Rectal smooth muscle tissue (tissue), 1 donor: ENCODE measurements around the gene TRABD2B.

Experiments used
- H3K27ac ChIP-seq: one replicate; pipeline ENCODE4 v1.7.0; 2013; ENCODE audit warnings: low read depth, low read length, inconsistent platforms
- H3K27me3 ChIP-seq: one replicate; pipeline ENCODE4 v1.7.0; 2013; ENCODE audit warnings: low read length; ENCODE audit not compliant: control insufficient read depth, insufficient read depth
- H3K36me3 ChIP-seq: one replicate; pipeline ENCODE4 v1.7.0; 2013; ENCODE audit warnings: low read length; ENCODE audit not compliant: control insufficient read depth, insufficient read depth
- H3K4me1 ChIP-seq: one replicate; pipeline ENCODE4 v1.7.0; 2013; ENCODE audit warnings: low read length; ENCODE audit not compliant: control insufficient read depth, insufficient read depth
- H3K4me3 ChIP-seq: one replicate; pipeline ENCODE4 v1.7.0; 2013; ENCODE audit warnings: low read length
- H3K9ac ChIP-seq: one replicate; pipeline ENCODE4 v1.7.0; 2013; ENCODE audit warnings: low read length

Gene TRABD2B

GRCh38 chr1:47950471-47950870 lies 46.7 kb downstream of the TRABD2B start:
- Histone ChIP-seq H3K4me3 (no peak overlapping the region), H3K27ac (no peak overlapping the region), H3K9ac (no peak overlapping the region), H3K36me3 (no peaks in the 10 kb centered on the region), H3K4me1 (no peaks in the 10 kb centered on the region), H3K27me3 (no peaks in the 10 kb centered on the region)

GRCh38 chr1:47948126-47948525 lies 49.1 kb downstream of the TRABD2B start:
- no peaks in the 10 kb centered on the region for H3K4me1 ChIP-seq
- no peaks in the 10 kb centered on the region for H3K36me3 ChIP-seq
- H3K27ac ChIP-seq, result no peak overlapping the region
- no peaks in the 10 kb centered on the region for H3K27me3 ChIP-seq
- no peak overlapping the region for H3K9ac ChIP-seq
- H3K4me3 ChIP-seq, result no peak overlapping the region

GRCh38 chr1:47947531-47947930 lies 49.7 kb downstream of the TRABD2B start:
- no peak overlapping the region for H3K4me3 ChIP-seq
- no peak overlapping the region for H3K9ac ChIP-seq
- H3K36me3 ChIP-seq, result no peaks in the 10 kb centered on the region
- H3K27ac ChIP-seq, result no peak overlapping the region
- H3K27me3 ChIP-seq, result no peaks in the 10 kb centered on the region
- H3K4me1 ChIP-seq, result no peaks in the 10 kb centered on the region

GRCh38 chr1:47944561-47944960 lies 52.6 kb downstream of the TRABD2B start:
- H3K4me3 ChIP-seq, result no peak overlapping the region
- no peak overlapping the region for H3K27ac ChIP-seq
- no peaks in the 10 kb centered on the region for H3K27me3 ChIP-seq
- H3K4me1 ChIP-seq, result no peaks in the 10 kb centered on the region
- H3K9ac ChIP-seq, result no peak overlapping the region
- no peaks in the 10 kb centered on the region for H3K36me3 ChIP-seq

- Histone ChIP-seq H3K36me3 (no peaks in the 10 kb centered on the region), H3K4me1 (no peaks in the 10 kb centered on the region), H3K27me3 (no peaks in the 10 kb centered on the region), H3K27ac (no peak overlapping the region), H3K4me3 (no peak overlapping the region), H3K9ac (no peak overlapping the region)
Observed at GRCh38 chr1:47942240-47942629, 55.0 kb downstream of the TRABD2B start.

- H3K27ac ChIP-seq, result no peak overlapping the region
- H3K4me1 ChIP-seq, result no peaks in the 10 kb centered on the region
- H3K4me3 ChIP-seq, result no peak overlapping the region
- no peak overlapping the region for H3K9ac ChIP-seq
- no peaks in the 10 kb centered on the region for H3K27me3 ChIP-seq
- no peaks in the 10 kb centered on the region for H3K36me3 ChIP-seq
Observed at GRCh38 chr1:47941609-47942239, 55.5 kb downstream of the TRABD2B start.

- no peaks in the 10 kb centered on the region for H3K36me3 ChIP-seq
- no peaks in the 10 kb centered on the region for H3K27me3 ChIP-seq
- H3K4me3 ChIP-seq, result no peak overlapping the region
- no peaks in the 10 kb centered on the region for H3K4me1 ChIP-seq
- no peak overlapping the region for H3K9ac ChIP-seq
- H3K27ac ChIP-seq, result no peak overlapping the region
Observed at GRCh38 chr1:47940779-47941178, 56.4 kb downstream of the TRABD2B start.

- H3K4me1 ChIP-seq, result no peaks in the 10 kb centered on the region
- no peak overlapping the region for H3K27ac ChIP-seq
- no peaks in the 10 kb centered on the region for H3K36me3 ChIP-seq
- H3K4me3 ChIP-seq, result no peak overlapping the region
- H3K27me3 ChIP-seq, result no peaks in the 10 kb centered on the region
- H3K9ac ChIP-seq, result no peak overlapping the region
Observed at GRCh38 chr1:47940326-47940725, 56.9 kb downstream of the TRABD2B start.

GRCh38 chr1:47938520-47938919 lies 58.7 kb downstream of the TRABD2B start:
- Histone ChIP-seq H3K27ac (no peak overlapping the region), H3K9ac (no peak overlapping the region), H3K4me3 (no peak overlapping the region), H3K36me3 (no peaks in the 10 kb centered on the region), H3K4me1 (no peaks in the 10 kb centered on the region), H3K27me3 (no peaks in the 10 kb centered on the region)

- Histone ChIP-seq H3K27me3 (no peaks in the 10 kb centered on the region), H3K4me3 (no peak overlapping the region), H3K27ac (no peak overlapping the region), H3K36me3 (no peaks in the 10 kb centered on the region), H3K4me1 (no peaks in the 10 kb centered on the region), H3K9ac (no peak overlapping the region)
Observed at GRCh38 chr1:47937586-47938254, 59.5 kb downstream of the TRABD2B start.

- Histone ChIP-seq H3K27ac (no peak overlapping the region), H3K27me3 (no peaks in the 10 kb centered on the region), H3K9ac (no peak overlapping the region), H3K36me3 (no peaks in the 10 kb centered on the region), H3K4me3 (no peak overlapping the region), H3K4me1 (no peaks in the 10 kb centered on the region)
Observed at GRCh38 chr1:47936916-47937551, 60.2 kb downstream of the TRABD2B start.

- Histone ChIP-seq H3K36me3 (no peaks in the 10 kb centered on the region), H3K4me3 (no peak overlapping the region), H3K4me1 (no peaks in the 10 kb centered on the region), H3K27me3 (no peaks in the 10 kb centered on the region), H3K27ac (no peak overlapping the region), H3K9ac (no peak overlapping the region)
Observed at GRCh38 chr1:47935856-47936255, 61.3 kb downstream of the TRABD2B start.

- Histone ChIP-seq H3K9ac (no peak overlapping the region), H3K27ac (no peak overlapping the region), H3K4me3 (no peak overlapping the region), H3K27me3 (no peaks in the 10 kb centered on the region), H3K36me3 (no peaks in the 10 kb centered on the region), H3K4me1 (no peaks in the 10 kb centered on the region)
Observed at GRCh38 chr1:47935163-47935562, 62.0 kb downstream of the TRABD2B start.
